GM18870 (cell line): Measurements from ENCODE around the gene ZNF385A.

Source experiments
- ATAC-seq: cut with Tn5 transposase; IDR thresholded peaks from one replicate; pipeline ENCODE4 v1.9.1; 2021; ENCODE audit warnings: moderate library complexity; ENCODE audit not compliant: unreplicated experiment

The ZNF385A gene, protein sequence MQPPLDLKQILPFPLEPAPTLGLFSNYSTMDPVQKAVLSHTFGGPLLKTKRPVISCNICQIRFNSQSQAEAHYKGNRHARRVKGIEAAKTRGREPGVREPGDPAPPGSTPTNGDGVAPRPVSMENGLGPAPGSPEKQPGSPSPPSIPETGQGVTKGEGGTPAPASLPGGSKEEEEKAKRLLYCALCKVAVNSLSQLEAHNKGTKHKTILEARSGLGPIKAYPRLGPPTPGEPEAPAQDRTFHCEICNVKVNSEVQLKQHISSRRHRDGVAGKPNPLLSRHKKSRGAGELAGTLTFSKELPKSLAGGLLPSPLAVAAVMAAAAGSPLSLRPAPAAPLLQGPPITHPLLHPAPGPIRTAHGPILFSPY

GRCh38 chr12:54384591-54385041 lies at the start of gene ZNF385A:
TSS of gene ZNF385A (minus strand) at chr12:54384733. CDS start at chr12:54384514, 219 bp downstream.
- ATAC-seq = no peak

- no peak for ATAC-seq
Measured at GRCh38 chr12:54432815-54433164, 48.3 kb upstream of the ZNF385A start.

DNA sequence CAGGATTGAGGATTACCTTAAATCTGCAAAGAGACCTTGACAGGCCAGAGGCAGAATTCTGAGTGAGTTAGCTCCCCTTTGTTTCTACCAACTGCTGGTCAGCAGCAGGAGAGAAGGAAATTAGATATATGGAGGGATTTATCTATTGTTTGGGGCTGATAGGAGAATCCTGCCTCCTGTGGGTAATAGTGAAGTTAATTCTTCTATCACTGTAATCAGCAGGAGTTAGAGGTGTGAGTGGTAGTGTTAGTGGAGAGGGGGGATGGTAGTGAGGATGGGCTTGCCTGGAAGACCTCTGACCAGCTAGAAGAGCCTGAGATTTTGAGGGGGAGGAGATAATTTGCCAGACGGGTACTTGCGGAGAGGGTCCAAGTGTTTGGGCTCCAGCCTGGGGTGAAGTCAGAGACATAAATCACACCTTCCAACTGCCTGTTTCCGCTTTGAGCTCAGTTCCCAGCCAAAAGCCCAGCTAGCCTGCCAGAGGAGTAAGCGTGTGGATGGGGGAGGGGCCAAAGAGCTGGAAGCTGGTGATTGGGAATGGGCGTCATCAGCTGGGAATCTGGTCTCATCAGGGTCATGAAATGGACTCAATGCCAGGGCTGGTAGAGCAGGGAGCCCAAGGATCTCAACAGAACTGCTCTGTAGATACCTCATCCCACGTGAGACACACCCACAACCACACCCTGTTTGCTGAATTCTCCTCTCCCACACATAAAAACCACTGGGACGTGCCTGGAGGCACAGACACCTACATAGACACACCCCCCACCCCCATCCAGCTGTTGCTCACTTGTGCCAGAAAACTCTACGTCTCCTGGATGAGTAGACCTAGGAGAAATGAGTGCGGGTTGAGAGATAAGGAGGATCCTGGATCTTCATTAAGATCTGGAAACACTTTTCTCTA lies 47.6 kb upstream of the ZNF385A start:
- ATAC-seq = no peak

DNA sequence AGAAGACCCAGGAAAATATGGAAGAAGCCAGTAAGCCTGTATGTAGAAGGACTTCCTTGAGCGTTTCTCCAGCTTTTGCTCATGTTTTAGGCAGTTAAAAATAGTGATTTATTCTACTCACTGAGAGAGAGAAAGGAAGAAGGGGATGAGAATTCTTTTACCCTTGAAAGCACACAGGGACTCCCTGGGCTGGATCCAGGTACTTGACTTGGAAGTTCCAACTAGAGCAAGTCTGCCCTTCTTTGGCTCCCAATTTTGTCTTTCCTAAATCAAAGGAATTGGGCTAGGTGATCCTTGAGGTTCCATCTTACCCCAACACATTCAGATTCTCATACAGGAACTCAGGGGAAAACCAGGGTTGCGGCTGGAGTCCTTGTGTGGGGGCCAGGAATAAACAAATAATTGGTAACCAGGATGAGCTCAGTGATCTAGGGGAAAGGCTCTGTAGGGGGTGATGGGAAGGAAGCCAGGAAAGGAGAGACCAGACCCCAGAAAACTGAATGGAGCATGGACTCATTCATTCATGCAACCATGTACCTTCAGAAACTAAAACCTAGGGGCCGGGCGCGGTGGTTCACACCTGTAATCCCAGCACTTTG lies 46.0 kb upstream of the ZNF385A start:
- ATAC-seq = no peak

GRCh38 chr12:54429014-54429471 lies 44.5 kb upstream of the ZNF385A start:
- ATAC-seq = no peak

- ATAC-seq = no peak
Measured at GRCh38 chr12:54428050-54429013, 43.8 kb upstream of the ZNF385A start.

- ATAC-seq = no peak
Measured at GRCh38 chr12:54427106-54427505, 42.6 kb upstream of the ZNF385A start.

GRCh38 chr12:54426690-54427089 lies 42.2 kb upstream of the ZNF385A start:
- ATAC-seq = no peak

- ATAC-seq = no peak
Measured at GRCh38 chr12:54425702-54426101, 41.2 kb upstream of the ZNF385A start.

DNA sequence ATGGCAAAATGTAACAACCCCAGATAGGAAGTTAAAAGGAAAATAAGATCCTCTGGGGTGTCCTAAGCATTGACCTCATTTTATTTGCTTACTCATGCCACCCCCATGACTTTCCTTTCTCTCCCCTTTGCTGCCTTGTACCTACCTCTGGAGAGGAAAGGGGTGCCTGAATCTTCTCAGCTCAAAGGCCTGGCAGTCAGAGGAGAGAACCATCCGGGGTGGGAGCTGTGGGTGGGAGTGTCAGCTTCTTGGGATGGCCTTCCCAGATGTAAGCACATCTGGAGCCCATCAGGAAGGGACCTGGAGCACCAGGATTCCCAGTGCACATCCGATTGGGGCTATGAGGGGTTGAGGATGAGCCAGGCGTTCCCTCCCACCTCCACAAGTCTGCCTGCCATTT lies 39.7 kb upstream of the ZNF385A start:
- no peak for ATAC-seq

DNA sequence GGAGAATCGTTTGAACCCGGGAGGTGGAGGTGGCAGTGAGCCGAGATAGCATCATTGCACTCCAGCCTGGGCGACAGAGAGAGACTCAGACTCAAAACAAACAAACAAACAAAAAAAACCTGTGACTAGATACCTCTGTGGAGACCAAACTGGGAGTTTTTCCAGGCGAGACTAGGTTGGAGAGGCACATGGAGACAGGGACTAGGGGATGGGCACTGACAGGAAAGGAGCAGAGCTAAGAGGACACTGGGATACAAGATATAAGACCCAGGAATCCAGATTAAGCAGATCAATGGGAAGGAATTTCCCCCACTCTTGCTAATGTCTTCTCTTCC lies 39.2 kb upstream of the ZNF385A start:
- no peak for ATAC-seq

GRCh38 chr12:54421879-54422250 lies 37.3 kb upstream of the ZNF385A start:
- no peak for ATAC-seq

GRCh38 chr12:54421175-54421878 lies 36.8 kb upstream of the ZNF385A start:
- no peak for ATAC-seq

DNA sequence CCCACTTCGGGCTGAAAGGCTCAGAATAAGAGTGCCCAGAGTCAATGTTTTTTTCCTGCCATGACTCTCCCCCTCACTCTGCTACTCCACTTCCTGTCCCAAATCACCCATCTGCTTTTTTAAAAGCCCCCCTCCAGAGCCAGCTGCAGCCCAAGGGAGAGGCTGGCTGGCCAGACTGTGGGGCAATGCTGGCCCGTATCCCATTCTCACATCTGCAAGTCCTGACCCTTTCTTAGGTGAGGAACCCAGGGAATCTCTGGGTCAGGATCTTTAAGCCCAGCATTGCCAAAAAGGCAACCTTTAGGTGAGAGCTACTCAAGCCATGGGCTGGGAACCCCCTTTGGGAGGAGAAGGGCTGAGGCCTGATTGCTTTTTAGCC lies 36.2 kb upstream of the ZNF385A start:
- ATAC-seq = no peak

- no peak for ATAC-seq
Measured at GRCh38 chr12:54419088-54419887, 34.8 kb upstream of the ZNF385A start, which contains the start of gene ITGA5. TSS of gene ITGA5 (minus strand) at chr12:54419266. CDS start at chr12:54419198, 68 bp downstream.

GRCh38 chr12:54418441-54419087 lies 34.0 kb upstream of the ZNF385A start:
- no peak for ATAC-seq

DNA sequence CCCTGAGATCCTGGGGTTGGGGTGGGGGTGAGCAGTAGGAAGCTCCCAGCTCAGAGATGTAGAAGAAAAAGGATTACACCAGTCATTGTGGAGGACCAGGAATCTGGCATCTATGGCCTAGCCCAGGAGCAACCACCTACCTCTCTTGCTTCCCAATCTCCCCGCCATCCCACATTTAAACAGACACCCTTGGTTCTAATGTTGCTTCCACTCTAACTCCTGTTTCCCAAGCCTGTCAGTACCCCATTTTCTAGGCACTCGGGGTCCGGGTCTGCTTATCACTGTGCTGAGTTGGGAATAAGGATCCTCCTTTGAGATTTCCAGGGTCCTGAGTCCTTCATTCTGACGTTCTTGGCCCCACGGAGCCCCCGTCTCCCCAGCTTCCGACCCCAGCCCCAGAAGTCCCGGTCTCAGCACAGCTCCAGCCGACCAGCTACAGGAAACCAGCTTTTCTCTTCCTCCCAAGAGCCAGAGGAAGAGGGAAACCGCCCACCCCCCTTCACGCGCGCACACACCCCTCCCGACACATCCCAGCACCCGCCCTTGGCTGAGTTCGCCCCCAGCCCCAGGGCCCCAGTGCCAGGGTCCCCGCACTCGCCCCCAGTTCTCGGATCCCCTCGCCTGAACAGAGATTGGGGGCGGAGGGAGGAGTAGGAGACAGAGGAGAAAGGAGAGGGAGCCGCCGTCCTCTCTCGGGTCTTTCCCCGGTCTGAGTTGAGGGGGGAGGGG lies 33.3 kb upstream of the ZNF385A start:
- ATAC-seq = no peak
